GM19397 (cell line): Measurements from ENCODE around the gene DPY19L1.
A peak's percentile ranks its signal among the peaks of the same experiment; 100 is the strongest.
"Not testable (repeated sequence)": the region's sequence is repeated elsewhere in the genome, so short reads cannot be mapped to it uniquely, and the experiment has no call there.

Experiments
- ATAC-seq: cut with Tn5 transposase; IDR thresholded peaks from one replicate; pipeline ENCODE4 v1.9.1; 2021; ENCODE audit warnings: mild to moderate bottlenecking, moderate library complexity; ENCODE audit not compliant: unreplicated experiment

Gene DPY19L1

DNA sequence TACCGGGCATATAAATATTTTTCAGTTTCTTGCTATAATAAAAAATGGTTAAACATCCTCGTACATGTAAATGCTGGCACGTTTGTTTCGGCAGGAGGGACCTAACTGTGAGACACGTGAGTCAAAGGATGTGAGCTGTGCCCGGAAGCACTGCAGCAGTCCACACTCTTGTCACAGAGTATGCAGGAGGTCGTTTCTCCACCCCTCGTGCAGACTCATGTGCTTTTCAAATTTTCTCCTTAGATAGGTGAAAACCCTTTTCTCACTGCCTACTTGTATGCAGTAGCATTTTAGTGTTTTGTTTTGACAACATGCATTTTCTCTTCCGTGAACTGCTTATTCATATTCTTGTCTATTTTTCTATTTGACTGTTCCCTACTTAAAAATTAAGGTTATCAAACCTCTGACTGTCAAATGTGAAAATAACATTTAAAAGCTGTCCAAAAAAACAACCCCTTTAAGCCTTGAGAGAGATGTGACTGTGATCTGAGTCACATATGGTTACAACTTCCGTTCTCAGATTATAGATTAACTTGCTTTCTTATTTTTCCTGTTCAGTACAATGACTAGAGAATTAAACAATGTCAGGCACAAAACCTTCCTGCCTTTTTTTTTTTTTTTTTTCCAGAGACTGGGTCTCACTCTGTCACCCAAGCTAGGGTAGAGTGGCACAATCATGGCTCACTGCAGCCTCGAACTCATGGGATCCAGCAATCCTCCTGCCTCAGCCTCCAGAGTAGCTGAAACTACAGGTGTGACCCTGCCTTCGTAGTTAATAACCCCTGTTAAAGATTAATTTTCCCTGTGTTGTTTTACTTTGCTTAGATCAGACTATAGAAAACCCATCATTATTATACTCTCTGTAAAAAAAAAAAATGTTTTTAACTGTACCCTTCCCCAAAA is 45.1 kb downstream of the DPY19L1 start:
- peak; percentile 76 for ATAC-seq

DNA sequence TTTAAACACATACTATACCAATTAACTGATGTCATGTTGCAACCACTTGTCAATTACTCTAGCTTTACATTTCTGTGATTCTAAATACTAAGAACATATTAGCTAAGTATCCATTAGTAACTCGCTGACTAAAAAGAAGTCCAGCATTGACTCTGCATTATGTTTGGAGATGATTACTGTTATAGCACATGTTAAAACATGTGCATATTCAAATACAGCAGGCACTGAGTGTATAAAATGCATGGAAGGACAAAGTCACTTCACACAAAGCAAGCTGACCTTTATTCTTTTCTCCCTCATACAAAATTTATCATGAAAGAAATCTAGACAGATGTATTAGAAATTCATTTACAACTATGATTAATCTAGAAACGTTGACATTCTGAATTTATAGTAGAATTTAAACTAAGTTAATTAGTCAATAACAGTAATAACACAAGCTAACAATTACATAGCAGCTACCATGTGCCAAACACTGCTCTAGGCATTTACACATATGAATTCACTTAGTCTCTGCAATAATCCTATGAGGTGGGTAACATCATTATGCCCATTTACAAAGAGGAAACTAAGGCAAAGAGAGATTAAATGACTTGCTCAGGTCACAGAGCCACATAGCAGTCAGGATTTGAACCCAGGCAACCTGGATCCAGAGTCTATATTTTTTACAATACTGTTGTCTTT is 48.7 kb downstream of the DPY19L1 start:
- not testable (repeated sequence) for ATAC-seq

DNA sequence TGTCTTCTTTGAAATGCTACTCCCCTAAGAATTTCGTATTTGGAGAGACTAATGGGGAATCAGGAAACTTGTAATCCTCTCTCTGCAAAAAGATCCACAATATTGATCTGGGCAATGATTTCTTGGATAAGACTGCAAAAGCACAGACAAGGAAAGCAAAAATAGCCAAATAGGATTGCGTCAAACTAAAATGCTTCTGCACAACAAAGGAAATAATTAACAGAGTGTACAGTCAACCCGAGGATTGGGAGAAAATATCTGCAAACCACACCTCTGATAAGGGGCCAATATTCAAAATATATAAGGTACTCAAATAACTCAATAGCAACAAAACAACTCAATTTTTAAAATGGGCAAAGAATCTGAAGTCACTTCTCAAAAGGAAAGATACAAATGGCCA is 52.1 kb downstream of the DPY19L1 start:
- ATAC-seq, result not testable (repeated sequence)

DNA sequence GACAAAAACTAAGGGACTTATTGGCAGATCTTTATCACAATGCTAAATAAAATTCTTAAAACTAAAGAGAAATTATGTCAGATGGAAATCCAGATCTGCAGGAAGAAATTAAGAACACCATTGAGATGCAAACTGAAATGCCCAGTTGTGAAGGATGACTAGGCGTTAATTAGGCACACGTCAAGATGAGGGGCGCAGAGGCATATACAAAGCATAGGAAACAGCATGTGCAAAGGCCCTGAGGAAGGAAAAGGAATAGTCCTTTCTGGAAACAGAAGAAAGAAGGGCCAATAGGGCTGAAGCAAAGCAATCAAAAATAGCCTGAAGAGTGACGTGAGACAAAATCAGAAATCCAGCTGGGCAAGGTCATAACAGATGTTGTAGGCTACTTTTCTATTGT is 53.1 kb downstream of the DPY19L1 start:
- not testable (repeated sequence) for ATAC-seq

DNA sequence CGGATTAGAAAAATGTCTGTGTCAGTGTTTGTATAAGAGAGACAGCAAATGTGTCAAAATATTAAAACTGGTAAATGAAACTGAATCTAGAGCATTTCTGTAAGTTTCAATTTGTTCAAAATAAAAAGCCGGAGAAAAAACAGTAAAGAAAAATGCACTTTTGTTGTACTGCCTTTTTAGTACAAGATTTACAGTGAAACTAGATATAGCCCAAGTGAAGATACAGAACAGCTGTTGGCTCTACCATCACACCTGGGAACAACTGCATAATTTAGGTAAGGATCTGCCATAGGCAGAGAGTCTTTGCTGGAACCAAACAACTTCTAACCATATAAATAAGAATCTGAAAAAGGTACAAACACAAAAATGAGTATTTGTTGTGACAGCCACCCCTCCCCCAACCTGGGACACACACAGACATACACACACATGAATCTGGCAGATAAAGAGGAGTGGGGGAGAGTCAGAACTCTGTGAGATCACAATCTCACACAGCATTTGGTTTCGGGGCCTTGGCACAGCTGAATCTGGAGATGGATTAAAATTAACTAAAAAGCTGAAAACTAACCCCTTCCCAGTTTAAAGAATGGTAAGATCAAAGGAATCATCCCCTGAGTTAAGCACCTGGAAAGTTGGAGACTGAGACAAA is 54.8 kb downstream of the DPY19L1 start:
- ATAC-seq, result no peak

DNA sequence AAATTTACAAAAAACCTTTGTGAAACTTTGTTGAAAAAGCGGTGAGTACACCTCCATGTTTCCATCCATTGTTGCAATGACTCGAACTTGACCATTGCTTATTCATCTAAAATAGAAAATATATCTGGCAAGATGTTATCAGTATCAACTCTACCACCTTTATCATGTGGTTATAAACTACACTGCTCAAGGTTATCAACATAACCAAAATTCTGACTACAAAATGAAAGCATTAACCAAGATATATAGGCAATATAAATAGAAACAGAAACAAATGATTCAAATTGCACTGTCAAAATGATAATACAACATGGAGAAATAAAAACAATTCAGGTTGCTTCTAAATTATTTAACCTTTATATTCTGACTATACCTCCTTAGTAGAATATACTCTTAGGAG is 58.2 kb downstream of the DPY19L1 start:
- ATAC-seq, result not testable (repeated sequence)

DNA sequence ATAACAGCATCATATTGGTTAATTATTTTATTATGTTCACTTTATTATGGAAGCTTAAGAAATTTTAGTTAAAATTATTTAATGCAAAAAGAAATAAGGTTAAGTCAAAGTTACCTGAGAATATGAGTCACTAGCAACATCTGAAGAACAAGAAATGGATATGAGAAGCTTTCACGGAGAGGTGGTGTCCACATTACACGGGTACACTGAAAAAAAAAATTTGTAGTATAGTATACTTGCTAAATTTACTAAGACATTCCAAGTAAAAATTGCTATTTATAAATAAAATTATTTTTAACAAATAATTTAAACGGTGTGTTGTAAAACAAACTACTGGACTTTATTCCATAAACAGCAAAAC is 63.9 kb downstream of the DPY19L1 start:
- no peak for ATAC-seq

DNA sequence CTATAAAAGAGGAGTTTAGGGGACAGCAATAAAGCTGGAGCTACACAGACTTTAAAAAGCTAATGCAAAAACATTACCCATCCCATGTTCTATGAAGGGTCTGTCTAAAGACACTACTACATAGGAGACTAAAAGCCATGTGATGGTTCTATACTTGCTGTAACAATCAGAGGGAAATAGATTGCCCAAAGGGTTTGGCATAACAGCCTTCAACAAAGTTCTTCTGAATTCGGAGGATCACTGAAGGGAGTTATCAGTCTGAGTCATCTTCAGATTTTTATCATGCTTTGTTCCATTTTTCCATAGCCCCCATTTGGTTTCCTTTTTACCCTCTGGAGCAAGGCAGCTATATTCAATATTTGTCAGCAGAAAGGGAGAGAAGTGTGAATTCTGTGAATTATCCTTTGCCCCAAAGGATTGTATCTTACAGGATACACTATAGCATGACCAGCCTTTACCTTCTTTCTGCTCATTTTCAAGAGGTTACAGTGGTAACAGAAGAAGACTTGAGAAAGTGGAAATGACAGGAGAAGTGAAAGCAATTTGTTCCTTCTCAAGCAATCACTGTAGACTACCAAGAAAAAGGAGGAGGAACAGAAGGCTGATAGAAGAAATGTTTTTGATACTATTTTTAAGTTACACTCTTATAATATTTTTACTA is 64.4 kb downstream of the DPY19L1 start:
- not testable (repeated sequence) for ATAC-seq

DNA sequence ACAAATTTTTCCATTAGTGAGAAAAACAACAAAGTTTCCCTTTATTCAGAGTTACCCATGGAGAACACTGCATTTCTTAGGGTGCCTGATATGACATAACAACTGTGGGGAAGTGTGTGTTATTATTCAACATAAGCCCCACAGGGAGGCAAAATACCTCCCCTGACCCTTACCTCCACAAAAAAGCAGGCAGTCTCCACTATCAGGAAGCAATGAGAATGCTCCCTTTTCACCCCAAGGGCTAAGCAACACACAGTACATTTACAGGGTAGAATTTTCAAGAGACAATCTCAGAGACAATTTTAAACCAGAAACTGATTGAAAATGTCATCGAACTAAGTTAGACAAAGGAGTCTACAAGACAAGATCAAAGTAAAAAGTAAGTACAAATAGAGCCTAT is 69.5 kb downstream of the DPY19L1 start:
- not testable (repeated sequence) for ATAC-seq

DNA sequence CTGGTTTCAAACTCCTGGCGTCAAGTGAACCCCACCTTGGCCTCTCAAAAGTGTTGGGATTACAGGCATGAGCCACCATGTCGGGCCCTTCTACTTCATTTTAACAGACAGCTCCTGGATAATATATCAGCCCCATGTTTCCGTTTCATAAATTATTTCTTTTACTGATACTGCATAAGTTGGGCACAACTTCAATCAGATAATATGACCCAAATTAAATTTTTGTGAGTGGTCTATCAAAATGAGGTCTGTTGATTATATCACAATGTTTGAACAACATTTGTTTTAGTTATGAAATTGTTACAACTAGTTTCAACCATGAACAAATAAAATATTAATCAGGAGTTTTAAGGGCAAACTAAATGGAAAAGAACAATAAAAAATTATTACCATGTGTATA is 70.8 kb downstream of the DPY19L1 start:
- ATAC-seq, result not testable (repeated sequence)

DNA sequence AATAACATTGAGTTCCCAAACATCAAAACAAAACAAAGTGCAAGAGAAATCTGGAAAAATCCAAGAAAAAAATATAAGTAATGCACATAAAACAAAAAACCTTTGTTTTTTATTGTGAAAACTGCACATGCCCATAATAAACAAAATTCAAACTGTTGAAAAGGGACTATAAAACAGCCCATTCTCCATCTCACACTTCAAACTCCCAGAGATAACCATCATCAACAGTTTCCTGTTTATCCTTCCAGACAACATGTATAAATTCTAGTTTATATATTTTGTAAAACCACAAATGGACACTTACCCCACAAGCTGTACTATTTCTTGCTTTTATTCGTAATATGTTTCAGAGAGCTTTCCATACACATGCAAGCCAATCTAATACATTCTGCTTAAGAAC is 79.3 kb downstream of the DPY19L1 start:
- ATAC-seq, result no peak

DNA sequence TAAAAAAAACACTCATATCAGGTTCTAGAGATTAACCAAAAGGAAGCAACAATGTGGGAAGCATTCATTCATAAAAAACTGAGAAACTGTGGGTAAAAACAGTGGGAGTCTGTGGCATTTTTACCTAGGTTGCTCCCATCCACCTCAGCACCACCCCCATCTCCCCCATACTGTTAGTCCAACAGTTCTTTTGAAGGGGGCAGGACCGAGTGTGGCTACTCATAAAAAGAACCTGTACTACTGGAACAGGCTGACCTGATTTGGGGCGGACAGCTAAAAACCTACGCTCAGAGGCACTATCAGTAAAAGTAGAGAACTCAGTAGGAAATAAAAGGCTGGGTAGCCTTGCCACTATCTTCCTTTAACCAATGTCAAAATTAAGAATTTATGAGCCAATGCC is 84.5 kb downstream of the DPY19L1 start:
- no peak for ATAC-seq

DNA sequence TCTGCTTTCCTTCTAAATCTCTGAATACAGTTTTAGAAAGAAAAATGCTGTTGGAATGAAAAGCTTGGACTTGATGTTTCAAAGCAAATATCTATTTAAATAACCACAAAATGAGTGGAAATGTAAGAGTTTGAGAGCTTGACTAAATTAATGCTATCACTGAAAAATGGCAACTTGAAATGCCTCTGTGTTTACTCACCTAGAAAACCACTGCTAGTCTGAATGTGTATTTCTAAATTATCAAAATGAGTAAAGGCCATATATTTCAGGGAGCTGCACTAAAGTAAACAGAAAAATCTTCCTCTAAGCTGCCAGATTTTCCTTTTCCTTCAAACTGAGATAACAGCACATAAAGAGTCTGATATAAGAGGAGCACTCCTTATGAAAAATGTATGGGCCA is 87.9 kb downstream of the DPY19L1 start:
- no peak for ATAC-seq

DNA sequence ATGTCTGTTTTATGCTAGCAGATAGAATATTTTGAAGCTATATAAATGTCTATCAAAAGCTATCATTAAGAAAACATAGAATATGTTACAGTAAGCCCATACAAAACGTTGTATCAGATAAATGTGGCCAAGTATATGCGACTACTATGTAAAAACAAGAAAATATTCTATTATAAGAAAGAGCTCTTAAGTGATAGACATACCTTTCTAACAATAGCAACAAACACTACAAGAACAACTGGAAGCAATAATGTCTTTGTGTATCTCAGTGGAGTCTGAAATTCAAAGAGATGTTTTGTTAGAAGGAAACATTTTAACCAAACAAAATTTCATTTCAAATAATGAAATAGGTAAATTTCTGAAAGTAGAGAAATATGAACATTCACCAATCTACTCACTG is 89.9 kb downstream of the DPY19L1 start:
- ATAC-seq, result not testable (repeated sequence)

DNA sequence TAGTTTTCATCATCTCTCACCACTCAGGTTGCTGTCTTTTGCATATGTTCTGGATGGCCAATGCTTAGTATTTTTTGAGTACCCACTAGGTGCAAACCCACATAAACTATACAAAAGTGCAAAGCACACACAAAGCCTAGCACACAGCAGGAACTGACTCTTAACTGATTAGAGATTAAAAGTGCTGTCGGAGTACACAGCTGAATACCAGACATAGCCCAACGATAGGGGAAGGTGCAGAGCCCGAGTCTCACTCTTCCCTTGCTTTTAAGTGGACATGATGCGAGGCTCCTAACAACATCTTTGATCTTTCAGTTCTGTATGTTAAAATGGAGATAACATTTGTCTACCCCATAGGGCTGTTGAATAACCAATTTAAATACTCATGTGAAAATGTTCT is 90.8 kb downstream of the DPY19L1 start:
- no peak for ATAC-seq

DNA sequence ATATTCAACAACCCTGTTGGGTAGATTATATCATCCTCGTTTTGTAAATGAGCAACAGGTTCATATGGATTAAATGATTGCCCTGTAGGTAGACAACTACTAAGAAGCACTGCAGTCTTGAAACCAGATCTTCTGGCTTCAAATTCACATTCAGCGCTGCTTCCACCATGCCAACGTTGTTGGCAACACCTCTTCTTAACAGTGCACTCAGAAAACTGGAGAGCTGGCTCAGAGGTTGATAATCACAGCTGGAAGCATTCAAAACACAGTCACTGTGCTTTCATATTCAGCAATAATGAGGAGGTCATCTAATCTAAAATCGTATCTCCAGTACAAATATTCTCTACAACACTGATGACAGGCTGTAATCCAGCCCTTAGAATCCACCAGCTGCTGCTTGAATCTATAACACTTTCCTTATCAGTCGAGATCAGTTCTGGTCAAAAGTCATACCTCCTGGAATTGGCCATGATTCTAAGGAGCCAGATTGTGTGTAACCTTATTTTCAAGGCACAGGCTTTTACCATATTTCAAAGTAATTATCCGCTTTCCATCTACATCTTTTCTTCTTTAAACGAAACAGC is 91.3 kb downstream of the DPY19L1 start:
- not testable (repeated sequence) for ATAC-seq

DNA sequence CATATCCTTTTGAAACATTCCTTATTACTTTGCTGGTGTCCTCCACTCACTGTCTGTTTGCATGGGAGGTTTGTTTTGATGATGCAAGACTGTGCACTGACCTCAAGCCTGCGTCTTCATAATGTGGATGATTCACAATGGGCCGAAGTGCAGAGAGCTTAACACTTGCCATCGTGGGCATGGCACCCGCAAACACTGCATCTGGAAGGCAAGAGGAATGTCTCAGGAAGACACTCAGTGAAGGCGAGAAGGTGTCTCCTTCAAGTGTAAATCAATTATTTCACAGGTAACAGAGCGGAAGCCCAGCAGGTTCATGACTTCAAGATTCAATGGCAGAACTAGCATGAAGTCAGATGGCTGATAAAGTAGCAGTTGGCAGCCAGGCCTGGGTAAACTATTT is 98.1 kb downstream of the DPY19L1 start:
- no peak for ATAC-seq

DNA sequence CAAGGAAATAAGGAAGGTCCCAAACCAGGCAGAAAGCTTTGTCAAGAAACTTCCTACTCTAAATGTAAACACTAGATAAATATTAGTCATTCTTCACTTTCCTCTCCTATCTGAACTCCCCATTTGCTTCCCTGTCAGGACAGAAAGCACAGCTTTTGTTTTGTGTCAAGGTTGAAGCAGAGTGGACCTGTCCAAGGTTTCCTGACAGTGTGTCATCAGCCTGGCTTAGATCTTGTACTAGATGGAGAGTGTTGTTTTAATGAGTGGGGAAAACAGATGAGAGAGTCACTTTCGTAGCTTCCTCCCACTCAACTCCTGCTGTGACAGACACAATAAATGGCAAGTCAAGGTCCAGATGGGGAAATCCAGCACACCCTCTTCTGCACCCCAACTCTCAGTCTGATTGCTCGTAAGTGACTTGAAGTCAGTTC is 101.5 kb downstream of the DPY19L1 start:
- ATAC-seq, result not testable (repeated sequence)

DNA sequence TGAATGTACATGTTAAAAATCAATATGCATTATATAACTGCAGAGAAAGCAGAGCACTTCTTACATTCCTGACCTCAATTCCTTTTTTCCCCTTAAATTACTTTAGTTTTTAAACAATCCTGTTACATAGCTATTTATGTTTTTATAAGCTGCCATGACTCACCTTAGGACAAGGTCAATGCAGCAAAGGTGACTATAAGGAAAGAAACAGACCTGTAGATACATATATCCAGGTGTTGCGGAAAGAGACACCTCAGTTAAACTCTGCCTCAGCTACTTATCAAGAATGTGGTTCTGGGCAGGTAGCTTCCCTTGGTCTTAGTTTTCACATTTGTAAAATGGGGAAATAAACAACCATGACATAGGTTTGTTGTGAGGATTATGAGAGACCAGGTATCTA is 105.5 kb downstream of the DPY19L1 start:
- no peak for ATAC-seq

DNA sequence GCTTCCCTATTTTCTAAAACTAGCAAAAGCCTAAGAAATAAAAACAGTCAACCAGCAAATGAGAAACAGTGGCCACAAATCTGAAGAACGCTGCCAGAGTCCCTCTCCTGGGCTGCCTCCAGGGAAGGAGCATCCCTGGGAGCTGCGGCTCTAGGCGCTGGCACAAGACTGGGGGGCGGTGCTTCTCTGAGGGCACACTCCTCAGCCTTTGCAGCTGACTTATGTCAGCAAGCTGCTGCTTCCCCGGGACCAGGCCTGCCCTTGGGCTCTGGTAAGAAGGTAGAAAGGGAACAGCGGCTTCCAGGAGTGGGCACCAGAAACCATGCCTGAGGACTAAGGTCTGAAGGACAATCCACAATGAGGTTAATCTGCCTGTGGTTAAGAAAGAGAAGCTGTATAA is 107.5 kb downstream of the DPY19L1 start:
- ATAC-seq, result not testable (repeated sequence)

DNA sequence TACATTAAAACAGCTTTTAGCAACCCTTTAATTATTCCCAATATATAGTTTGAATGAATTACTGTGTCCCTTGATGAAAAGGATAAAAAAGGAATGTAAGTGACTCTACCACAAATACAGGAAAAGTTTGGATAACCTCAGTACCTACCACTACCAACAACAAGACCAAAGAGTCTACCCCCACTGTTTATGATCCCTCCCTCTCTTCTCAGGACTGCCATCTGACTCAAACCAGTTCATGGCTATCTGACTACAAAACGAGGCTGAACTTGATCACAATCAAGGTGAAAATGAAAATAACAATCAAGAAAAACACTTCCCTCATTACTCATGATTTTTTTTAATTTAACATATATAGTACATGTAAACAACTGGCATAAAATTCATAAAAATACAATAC is 108.7 kb downstream of the DPY19L1 start:
- no peak for ATAC-seq
